Ascending aorta (tissue), 2 donors: ENCODE results near the gene BNC2. TPM values are rescaled to one million over a fixed set of nuclear protein-coding genes. Genes with fewer than 3 reads are reported as not detected.

Source experiments
- DNase-seq, 2 donors: peaks; one replicate each; pipeline ENCODE4 v3.0.0-alpha.2; 2019; ENCODE audit warnings: low spot score in 2 of 2
- H3K27ac ChIP-seq, 2 donors: fragments of 200-600 bp; sonication (generic); one replicate each; pipeline ENCODE4 v1.5.1; 2016 to 2017; ENCODE audit warnings: mild to moderate bottlenecking in 1 of 2
- H3K27me3 ChIP-seq: fragments of 200-600 bp; sonication (generic); one replicate; pipeline ENCODE4 v1.5.1; 2017
- H3K36me3 ChIP-seq, 2 donors: fragments of 200-600 bp; sonication (generic); one replicate each; pipeline ENCODE4 v1.5.1; 2016
- H3K4me1 ChIP-seq, 2 donors: fragments of 200-600 bp; sonication (generic); one replicate each; pipeline ENCODE4 v1.5.1; 2016 to 2017; ENCODE audit warnings: mild to moderate bottlenecking in 1 of 2
- H3K4me3 ChIP-seq, 2 donors: fragments of 200-600 bp; sonication (generic); one replicate each; pipeline ENCODE4 v1.5.1; 2016 to 2017; ENCODE audit warnings: mild to moderate bottlenecking in 1 of 2
- H3K9me3 ChIP-seq, 2 donors: fragments of 200-600 bp; sonication (generic); one replicate each; pipeline ENCODE4 v1.5.1; 2016
- CTCF ChIP-seq, 3 experiments: fragments of 200-600 bp in 2 of 3; fragments of 450-650 bp in 1 of 3; sonication (generic) in 2 of 3; IDR thresholded peaks; one replicate each; pipeline ENCODE4 v1.5.1; 2016 to 2019; ENCODE audit warnings: antibody characterized with exemption in 3 of 3, mild to moderate bottlenecking in 1 of 3, moderate library complexity in 1 of 3
- intact Hi-C: fragments of 100-400 bp; cut with DNase I; formaldehyde crosslinking; loops from one replicate; pipeline ENCODE4 v1.15.1; 2023
- total RNA-seq: library from RNA; depleted of rRNA; stranded (reverse); fragments of >200 nt; gene quantifications from one replicate; pipeline ENCODE4 v1.1.0, GENCODE V29; 2016

Gene BNC2
- total RNA-seq, 1 donor from 2014 or later = 25.5 TPM

GRCh38 chr9:16782490-16782889, 88.0 kb downstream of the BNC2 start:
- Histone ChIP-seq H3K4me1 (no peaks in the 10 kb centered on the region), H3K4me3 (no peak overlapping the region), H3K27me3 (no peaks in the 10 kb centered on the region), H3K36me3 (no peaks in the 10 kb centered on the region), H3K9me3 (no peaks in the 10 kb centered on the region), H3K27ac (no peak overlapping the region)
- no peak for TF ChIP-seq CTCF (IDR thresholded peaks at IDR 0.05)
- DNase-seq = no peak
- intact Hi-C loops = no loop called here

- no peak for DNase-seq
- no peak for TF ChIP-seq CTCF (IDR thresholded peaks at IDR 0.05)
- no peak overlapping the region for H3K4me3 ChIP-seq
- no peaks in the 10 kb centered on the region for H3K4me1 ChIP-seq
- H3K36me3 ChIP-seq = no peaks in the 10 kb centered on the region
- no peaks in the 10 kb centered on the region for H3K9me3 ChIP-seq
- no peak overlapping the region for H3K27ac ChIP-seq
- intact Hi-C loops = no loop called here
- H3K27me3 ChIP-seq = no peaks in the 10 kb centered on the region
Measured at GRCh38 chr9:16775330-16775729, 95.1 kb downstream of the BNC2 start.

GRCh38 chr9:16773617-16774016, 96.9 kb downstream of the BNC2 start:
- H3K36me3 ChIP-seq = no peaks in the 10 kb centered on the region
- no peaks in the 10 kb centered on the region for H3K4me1 ChIP-seq
- no peaks in the 10 kb centered on the region for H3K9me3 ChIP-seq
- no peak for DNase-seq
- intact Hi-C loops = no loop called here
- no peak overlapping the region for H3K4me3 ChIP-seq
- TF ChIP-seq CTCF (IDR thresholded peaks at IDR 0.05) = no peak
- H3K27ac ChIP-seq = no peak overlapping the region
- H3K27me3 ChIP-seq = no peaks in the 10 kb centered on the region

- no peak for TF ChIP-seq CTCF (IDR thresholded peaks at IDR 0.05)
- DNase-seq = no peak
- no peaks in the 10 kb centered on the region for H3K27me3 ChIP-seq
- H3K9me3 ChIP-seq = no peaks in the 10 kb centered on the region
- no peak overlapping the region for H3K4me3 ChIP-seq
- no peak overlapping the region for H3K27ac ChIP-seq
- no peaks in the 10 kb centered on the region for H3K4me1 ChIP-seq
- H3K36me3 ChIP-seq = no peaks in the 10 kb centered on the region
- intact Hi-C loops = no loop called here
Measured at GRCh38 chr9:16773116-16773515, 97.4 kb downstream of the BNC2 start.

- no peak for DNase-seq
- H3K4me3 ChIP-seq = no peak overlapping the region
- H3K27me3 ChIP-seq = no peaks in the 10 kb centered on the region
- intact Hi-C loops = no loop called here
- H3K27ac ChIP-seq = no peak overlapping the region
- no peaks in the 10 kb centered on the region for H3K36me3 ChIP-seq
- H3K4me1 ChIP-seq = no peaks in the 10 kb centered on the region
- no peak for TF ChIP-seq CTCF (IDR thresholded peaks at IDR 0.05)
- H3K9me3 ChIP-seq = no peaks in the 10 kb centered on the region
Measured at GRCh38 chr9:16771356-16771755, 99.1 kb downstream of the BNC2 start.

GRCh38 chr9:16769291-16769690, 101.2 kb downstream of the BNC2 start:
- no peaks in the 10 kb centered on the region for H3K4me1 ChIP-seq
- no peak for DNase-seq
- H3K9me3 ChIP-seq = no peaks in the 10 kb centered on the region
- no peak overlapping the region for H3K4me3 ChIP-seq
- intact Hi-C loops = no loop called here
- H3K27me3 ChIP-seq = no peaks in the 10 kb centered on the region
- no peak for TF ChIP-seq CTCF (IDR thresholded peaks at IDR 0.05)
- H3K27ac ChIP-seq = no peak overlapping the region
- no peaks in the 10 kb centered on the region for H3K36me3 ChIP-seq
